Endometrium (tissue), 2 donors: Measurements from ENCODE around the gene WDR19.

ENCODE experiments used
- FAIRE-seq: peaks from 2 replicates; lab custom pipeline; 2012; peaks lifted over from hg19 to GRCh38; lab: Jason Lieb, UNC
- donor health status: control.
- donor health status: control.

Gene WDR19

GRCh38 chr4:39303871-39304270, 121.5 kb downstream of the WDR19 start:
- FAIRE-seq, result no peak

- no peak for FAIRE-seq
Observed at GRCh38 chr4:39304651-39305050, 122.3 kb downstream of the WDR19 start.

GRCh38 chr4:39305912-39306677, 123.8 kb downstream of the WDR19 start:
- FAIRE-seq, result no peak

GRCh38 chr4:39308611-39309010, 126.3 kb downstream of the WDR19 start:
- FAIRE-seq, result no peak

GRCh38 chr4:39312816-39313215, 130.5 kb downstream of the WDR19 start:
- no peak for FAIRE-seq

GRCh38 chr4:39319676-39320075, 137.3 kb downstream of the WDR19 start:
- no peak for FAIRE-seq

GRCh38 chr4:39320381-39321115, 138.2 kb downstream of the WDR19 start:
- no peak for FAIRE-seq

- FAIRE-seq, result no peak
Observed at GRCh38 chr4:39323821-39324220, 141.5 kb downstream of the WDR19 start.

- FAIRE-seq, result no peak
Observed at GRCh38 chr4:39324446-39324845, 142.1 kb downstream of the WDR19 start.

- no peak for FAIRE-seq
Observed at GRCh38 chr4:39324897-39325613, 142.7 kb downstream of the WDR19 start.

- FAIRE-seq, result no peak
Observed at GRCh38 chr4:39326468-39326977, 144.2 kb downstream of the WDR19 start.

- no peak for FAIRE-seq
Observed at GRCh38 chr4:39330353-39330752, 148.0 kb downstream of the WDR19 start.

GRCh38 chr4:39331191-39331590, 148.9 kb downstream of the WDR19 start:
- no peak for FAIRE-seq
